Measurements from ENCODE around the gene TCERG1L.

DNA sequence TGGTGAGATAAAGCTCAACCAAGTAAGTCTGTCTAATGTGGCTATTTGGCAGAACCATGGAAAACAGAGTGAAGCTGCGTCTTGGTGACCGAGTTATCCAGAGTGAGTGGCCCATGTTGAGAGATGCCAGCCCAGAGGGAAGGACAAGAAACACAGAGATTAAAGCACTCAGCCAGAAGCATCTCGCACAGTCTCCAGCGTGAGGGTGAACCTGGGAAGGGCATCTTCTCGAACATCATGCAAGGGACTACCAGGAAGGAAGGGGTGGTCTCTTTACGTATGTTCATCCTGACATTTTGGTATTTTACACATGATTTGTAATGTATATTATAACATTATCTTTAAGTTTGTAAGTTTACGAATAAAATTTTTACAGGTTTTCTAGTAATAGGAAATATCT, 146.4 kb downstream of the TCERG1L start:
- TF ChIP-seq, protein P1, sequence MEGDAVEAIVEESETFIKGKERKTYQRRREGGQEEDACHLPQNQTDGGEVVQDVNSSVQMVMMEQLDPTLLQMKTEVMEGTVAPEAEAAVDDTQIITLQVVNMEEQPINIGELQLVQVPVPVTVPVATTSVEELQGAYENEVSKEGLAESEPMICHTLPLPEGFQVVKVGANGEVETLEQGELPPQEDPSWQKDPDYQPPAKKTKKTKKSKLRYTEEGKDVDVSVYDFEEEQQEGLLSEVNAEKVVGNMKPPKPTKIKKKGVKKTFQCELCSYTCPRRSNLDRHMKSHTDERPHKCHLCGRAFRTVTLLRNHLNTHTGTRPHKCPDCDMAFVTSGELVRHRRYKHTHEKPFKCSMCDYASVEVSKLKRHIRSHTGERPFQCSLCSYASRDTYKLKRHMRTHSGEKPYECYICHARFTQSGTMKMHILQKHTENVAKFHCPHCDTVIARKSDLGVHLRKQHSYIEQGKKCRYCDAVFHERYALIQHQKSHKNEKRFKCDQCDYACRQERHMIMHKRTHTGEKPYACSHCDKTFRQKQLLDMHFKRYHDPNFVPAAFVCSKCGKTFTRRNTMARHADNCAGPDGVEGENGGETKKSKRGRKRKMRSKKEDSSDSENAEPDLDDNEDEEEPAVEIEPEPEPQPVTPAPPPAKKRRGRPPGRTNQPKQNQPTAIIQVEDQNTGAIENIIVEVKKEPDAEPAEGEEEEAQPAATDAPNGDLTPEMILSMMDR (IDR thresholded peaks at IDR 0.05; ENCODE audit: insufficient read depth, low read depth, low read length): no peak
- TF ChIP-seq EZH2 (IDR thresholded peaks at IDR 0.05; ENCODE audit: insufficient read depth, low read length): no peak
